ENCODE data around the gene LPCAT1.
"Not testable (repeated sequence)": the region's sequence is repeated elsewhere in the genome, so short reads cannot be mapped to it uniquely, and the experiment has no call there.

The LPCAT1 gene

DNA sequence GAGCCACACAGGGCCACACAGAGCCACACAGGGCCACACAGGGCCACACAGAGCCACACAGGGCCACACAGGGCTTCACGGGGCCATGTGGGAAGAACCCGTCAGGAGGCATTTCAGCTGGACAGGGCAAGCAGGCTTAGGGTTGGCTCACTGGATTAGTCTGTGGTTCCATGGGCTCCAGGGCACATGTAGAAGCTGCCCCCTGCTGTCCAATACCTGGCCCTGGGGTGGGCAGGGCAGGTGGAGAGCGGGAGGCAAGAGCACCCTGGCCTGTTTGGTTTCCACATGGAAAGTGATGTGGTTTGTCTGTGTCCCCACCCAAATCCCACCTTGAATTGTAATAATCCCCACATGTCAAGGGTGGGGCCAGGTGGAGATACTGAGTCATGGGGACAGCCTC is 16.4 kb upstream of the LPCAT1 start:
- no peak for DNase-seq

- not testable (repeated sequence) for DNase-seq
Observed at GRCh38 chr5:1539393-1540161, 15.8 kb upstream of the LPCAT1 start.

DNA sequence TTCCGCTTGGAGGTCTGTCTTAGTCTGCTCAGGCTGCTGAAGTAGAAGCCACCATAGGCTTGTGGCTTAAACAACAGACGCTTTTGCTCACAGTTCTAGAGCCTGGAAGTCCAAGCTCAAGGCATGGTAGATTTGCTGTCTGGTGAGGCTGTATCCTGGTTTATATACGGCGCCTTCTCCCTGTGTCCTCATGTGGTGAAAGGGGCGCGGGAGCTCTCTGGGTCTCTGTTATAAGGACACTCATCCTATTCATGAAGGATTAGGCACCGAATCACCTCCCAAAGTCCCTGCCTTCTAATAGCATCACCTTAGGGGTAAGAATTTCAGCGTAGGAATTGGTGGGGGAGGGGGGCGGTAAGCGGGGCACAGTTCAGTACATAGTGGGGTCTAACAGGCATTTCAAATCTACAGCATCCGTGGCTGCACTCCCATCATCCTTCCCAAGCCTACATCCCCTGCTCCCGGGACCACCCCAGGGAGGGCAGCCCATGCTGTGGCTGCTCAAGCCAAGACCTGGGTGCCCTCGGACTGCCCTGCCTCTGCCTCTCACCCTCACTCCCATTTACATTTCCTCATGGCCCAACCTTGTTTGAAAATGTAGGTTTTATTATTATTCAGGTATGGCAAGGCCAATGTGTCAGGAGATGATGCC is 15.1 kb upstream of the LPCAT1 start:
- no peak for DNase-seq

GRCh38 chr5:1538276-1538675 is 14.5 kb upstream of the LPCAT1 start:
- DNase-seq = no peak

- no peak for DNase-seq
Observed at GRCh38 chr5:1537603-1538154, 13.9 kb upstream of the LPCAT1 start.

- no peak for DNase-seq
Observed at GRCh38 chr5:1536871-1537602, 13.3 kb upstream of the LPCAT1 start.

- DNase-seq = no peak
Observed at GRCh38 chr5:1536322-1536845, 12.6 kb upstream of the LPCAT1 start.

DNA sequence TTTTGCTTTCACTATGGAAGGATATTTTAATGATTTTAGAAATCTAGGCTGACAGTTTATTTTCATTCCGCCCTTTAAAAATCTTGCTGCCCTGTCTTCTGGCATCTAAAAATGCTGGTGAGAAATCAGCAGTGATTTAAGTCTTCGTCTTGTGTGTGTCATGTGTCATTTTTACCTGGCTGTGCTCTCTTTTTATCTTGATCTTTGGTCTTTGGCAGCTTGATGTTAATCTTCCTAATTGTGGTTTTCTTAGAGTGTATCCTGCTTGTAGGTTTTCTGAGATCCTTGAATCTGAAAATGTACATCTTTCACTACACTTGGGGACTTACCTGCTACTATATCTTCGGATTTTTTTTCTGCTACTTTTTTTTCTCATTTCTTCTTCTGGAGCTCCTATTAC is 11.9 kb upstream of the LPCAT1 start:
- DNase-seq = no peak

- no peak for DNase-seq
Observed at GRCh38 chr5:1532384-1532783, 8.6 kb upstream of the LPCAT1 start.

DNA sequence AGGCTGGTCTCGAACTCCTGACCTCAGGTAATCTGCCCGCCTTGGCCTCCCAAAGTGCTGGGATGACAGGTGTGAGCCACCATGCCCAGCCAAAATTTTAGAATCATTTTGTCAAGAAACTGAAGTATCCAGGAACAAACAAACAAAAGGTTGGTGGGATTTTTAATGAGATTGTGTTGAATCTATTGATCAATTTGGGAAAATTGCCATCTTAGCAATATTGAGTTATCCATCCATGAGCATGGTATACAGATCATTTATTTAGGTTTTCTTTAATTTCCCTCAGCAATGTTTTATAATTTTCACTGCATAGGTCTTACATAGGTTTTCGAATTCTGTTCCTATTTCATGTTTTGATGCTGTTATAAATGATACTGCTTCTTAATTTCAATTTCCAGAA is 5.7 kb upstream of the LPCAT1 start:
- DNase-seq = no peak

DNA sequence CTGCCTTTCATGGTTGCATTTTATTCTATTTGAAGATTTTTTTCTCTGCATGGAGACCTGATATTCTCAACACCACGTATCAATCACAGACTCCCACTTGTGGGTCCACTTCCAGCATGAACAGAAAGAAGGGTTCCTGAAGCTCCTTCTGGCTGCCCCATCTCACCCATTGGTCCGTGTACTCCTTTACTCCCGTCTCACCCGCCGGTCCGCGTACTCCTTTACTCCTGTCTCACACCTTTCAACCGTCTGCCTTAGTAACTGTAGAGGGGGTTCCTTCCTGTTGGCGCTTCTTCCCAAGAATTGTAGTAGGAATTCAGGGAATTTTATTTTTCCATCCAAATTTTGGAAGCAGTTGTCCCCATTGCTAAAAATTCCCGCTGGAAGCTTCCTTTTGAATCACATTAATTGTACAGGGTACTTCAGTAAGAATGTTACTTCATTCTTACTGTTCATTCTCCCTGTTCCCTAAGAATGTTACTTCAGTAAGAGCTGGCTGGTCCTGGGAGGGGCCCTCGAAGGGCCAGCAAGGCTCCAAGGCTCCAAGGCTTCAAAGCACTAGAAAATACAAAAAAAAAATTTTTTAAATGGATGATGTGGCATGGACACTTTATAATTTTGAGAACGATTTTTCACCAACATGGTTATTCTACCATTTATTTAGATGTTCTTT is 3.9 kb upstream of the LPCAT1 start:
- no peak for DNase-seq

GRCh38 chr5:1526681-1527131 is 2.9 kb upstream of the LPCAT1 start:
- no peak for DNase-seq

DNA sequence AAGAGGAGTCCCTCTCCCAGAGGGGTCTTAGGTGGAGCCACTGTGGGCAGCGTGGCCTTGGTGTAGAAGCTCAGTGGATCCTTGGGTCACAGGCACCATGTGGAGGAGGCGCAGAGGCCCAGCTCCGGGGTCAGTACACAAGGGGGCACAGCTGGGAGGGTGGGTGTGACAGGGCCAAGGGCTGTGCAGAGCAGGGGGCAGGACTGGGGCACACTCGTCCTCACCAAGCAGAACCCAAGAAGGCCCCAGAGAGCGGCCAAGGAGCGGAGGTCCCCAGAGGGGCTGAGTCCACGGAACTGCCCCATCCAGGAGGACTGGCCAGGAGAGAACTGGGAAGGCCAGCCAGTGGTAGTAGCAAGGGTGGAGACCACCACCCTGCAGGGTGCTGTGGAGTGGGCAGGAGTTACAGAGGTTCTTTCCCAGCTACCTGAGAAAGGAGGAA is 2.5 kb upstream of the LPCAT1 start:
- DNase-seq = no peak

DNA sequence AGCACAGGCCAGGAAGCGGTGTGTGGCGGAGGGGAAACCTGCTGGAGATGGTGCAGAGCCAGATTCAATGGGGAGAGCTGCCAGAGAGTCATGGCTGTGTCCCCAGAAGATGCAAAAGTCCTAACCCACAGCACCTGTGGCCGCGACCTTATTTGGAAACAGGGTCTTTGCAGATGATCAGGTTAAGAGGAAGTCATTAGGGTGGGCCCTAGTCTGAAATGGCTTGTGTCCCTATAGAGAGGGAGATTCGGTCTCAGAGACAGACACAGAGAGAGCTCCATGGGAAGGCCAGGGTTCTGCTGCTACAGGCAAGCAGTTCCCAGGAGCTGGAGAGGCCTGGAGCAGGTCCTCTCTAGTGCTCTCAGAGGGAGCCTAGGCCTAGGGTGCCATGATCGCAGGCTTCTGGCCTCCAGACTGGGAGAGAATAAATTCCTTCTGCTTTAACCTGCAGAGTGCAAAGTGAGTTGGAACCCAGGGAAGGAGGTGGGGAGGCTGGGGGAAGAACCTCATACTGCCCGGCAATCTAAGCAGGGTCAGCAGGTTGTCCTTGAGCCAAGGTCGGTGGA is 1.9 kb upstream of the LPCAT1 start:
- no peak for DNase-seq

DNA sequence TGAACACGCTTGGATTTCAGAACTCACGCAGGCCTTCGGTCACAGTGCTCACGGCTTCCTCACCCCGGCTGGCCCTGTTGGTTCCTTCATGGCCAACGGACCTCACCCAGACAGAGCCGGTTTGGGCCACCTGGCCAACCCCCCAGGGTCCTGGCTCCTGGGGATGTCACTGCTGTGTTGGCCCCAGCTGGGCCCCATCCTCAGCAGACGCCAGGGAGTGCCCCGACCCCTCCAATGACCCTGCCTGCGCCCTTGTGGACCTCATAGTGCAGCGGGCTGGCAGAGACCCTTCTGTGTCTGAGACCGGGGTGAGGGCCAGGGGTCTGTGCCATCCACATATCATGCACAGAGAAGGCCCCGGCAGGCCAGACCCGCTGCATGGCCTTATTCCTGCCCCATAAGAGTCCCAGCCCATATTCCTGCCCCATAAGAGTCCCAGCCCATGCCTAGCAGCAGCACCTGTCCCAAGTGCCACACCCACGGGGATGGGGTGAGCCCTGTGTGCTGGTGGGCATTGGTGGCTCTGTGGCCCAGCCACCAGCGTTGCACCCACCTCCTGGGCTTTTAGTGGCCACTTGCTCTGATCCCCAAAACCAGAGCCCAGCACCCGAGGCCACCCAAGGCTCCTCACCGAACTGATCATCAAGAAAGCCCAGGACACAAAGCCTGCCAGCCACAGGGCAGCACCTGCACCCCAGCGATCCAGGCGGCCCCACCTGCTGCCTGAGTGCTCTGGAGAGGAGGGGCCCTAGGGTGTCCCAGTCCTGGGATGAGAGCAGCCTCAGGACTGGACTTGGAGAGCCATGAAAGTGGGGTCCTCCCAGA is 1.3 kb upstream of the LPCAT1 start:
- no peak for DNase-seq

DNA sequence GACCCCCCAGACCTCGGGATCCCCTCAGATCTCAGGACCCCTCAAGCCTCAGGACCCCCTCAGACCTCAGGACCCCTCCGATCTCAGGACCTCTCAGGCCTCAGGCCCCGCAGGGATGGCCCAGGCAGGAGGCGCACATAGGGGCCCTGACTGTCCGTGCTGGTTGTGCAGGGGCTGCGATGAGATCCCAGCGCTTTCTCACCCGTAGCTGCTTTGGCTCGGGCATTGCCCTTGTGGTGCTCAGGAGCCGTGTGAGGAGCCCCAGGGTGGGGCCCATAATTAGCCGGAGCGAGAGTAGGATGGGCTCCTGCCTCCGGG is 680 bp upstream of the LPCAT1 start:
- DNase-seq = no peak

DNA sequence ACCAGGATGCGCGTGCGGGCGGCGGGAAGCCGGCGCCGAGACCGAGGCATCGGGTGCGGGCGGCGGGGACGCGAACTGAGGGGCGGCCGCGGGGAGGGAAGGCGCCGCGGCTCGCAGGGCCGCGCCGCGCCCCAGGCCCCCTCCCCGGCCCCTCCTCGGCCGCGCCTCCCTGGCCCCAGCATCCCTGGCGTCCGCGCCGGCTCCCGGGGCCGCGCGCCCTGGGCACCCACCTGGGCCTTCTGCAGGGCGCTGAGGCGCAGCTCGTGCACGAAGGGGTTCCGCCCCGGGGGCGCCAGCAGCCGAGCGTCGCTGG is 324 bp downstream of the LPCAT1 start:
- DNase-seq = peak; percentile 25

- DNase-seq = no peak
Observed at GRCh38 chr5:1522601-1523479, 920 bp downstream of the LPCAT1 start.

DNA sequence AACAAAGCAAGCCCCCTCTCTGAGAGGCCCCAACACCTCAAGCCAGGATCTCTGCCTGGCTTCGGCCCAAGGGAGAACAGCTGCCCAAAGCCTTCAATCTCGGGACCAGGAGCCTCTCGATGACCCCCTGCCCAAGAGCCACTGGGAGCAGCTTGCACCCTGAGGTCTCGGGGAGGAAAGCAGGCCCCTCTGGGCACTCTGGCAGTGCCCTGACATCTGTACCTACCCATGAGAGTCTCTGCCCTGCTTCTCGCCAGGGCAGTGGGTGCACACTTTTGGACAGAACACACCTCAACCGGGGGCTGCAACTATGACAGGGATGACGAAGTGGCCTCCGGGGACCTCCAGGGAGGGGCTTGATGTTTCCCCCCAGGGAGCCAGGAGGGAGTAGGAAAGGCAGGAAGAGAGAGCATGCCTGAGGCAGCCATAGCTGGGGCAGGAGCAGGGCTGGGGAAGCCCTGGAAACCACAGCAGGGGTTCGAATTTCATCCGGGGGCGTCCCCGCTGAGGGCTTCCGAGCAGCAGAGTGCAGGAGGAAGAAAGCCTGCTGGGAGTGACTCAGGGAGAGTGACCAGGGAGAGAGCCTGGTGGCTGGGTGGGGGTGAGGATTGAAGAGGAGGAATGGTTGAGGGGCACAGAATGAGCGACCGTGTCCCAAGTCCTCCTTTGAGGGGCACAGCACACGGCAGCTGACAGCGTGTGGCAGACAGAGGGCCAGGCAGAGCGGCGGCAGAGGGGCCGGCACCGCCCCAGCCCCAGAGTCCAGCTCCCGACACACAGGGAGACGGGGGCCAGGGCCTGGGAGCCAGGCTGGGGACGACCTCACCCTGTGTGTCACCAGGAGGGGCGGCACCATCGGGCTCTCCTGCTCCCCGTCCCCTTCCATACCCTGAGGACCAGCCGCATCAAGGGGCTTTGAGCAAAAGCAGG is 1.8 kb downstream of the LPCAT1 start:
- DNase-seq = no peak

Measured in COR-L47 (cell line).